ENCODE measurements around the gene ATP10B. TPM values are rescaled to one million over a fixed set of nuclear protein-coding genes. Genes with fewer than 3 reads are reported as not detected.

The ATP10B gene
- total RNA-seq, 1 donor from 2014 or later = not detected

GRCh38 chr5:160520609-160521391 is 331.2 kb downstream of the ATP10B start:
- Mint-ChIP-seq H3K4me1 (peaks cover 10% of the 10 kb centered on the region), H3K27ac (no peak overlapping the region), H3K36me3 (ENCODE audit: low read depth) (peaks cover 20% of the 10 kb centered on the region), H3K4me3 (no peak overlapping the region), H3K9me3 (no peaks in the 10 kb centered on the region), H3K27me3 (no peaks in the 10 kb centered on the region)
- intact Hi-C loops (cut with micrococcal nuclease) = no loop called here
- no peak for DNase-seq

GRCh38 chr5:160516696-160517530 is 335.1 kb downstream of the ATP10B start:
- intact Hi-C loops (cut with micrococcal nuclease) = no loop called here
- Mint-ChIP-seq H3K27ac (no peak overlapping the region), H3K36me3 (ENCODE audit: low read depth) (peaks cover 12% of the 10 kb centered on the region), H3K4me1 (peaks cover 3% of the 10 kb centered on the region), H3K27me3 (peaks cover 5% of the 10 kb centered on the region), H3K4me3 (no peak overlapping the region), H3K9me3 (no peaks in the 10 kb centered on the region)
- DNase-seq = no peak

DNA sequence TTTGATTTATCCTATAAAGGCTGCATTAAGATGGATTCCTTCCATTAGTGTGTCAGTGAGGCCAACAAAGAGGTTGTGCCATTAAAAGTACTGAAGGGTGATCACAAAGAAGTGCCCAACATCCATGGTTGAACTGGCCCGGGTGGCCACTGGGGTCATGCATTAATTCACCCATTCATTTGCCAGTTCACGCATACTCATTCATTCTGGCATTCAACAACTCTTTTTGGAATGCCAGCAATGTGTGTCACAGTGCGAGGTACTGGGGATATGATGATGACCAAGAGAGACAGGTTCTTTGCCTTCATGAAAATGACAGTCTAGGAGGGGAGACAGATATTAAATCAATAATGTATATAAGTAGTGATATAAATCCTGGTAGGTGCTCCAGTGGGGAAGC is 337.1 kb downstream of the ATP10B start:
- Mint-ChIP-seq H3K4me3 (no peak overlapping the region), H3K27ac (no peak overlapping the region)
- intact Hi-C loops (cut with micrococcal nuclease) = no loop called here

GRCh38 chr5:160514191-160514590 is 337.8 kb downstream of the ATP10B start:
- intact Hi-C loops (cut with micrococcal nuclease) = no loop called here
- no peak for DNase-seq
- Mint-ChIP-seq H3K4me1 (peaks cover 9% of the 10 kb centered on the region), H3K27ac (no peak overlapping the region), H3K36me3 (ENCODE audit: low read depth) (peaks cover 6% of the 10 kb centered on the region), H3K4me3 (no peak overlapping the region), H3K27me3 (peaks cover 5% of the 10 kb centered on the region), H3K9me3 (no peaks in the 10 kb centered on the region)

More for the DNA sequence above, 337.1 kb downstream of the ATP10B start:
- peaks cover 5% of the 10 kb centered on the region for H3K27me3 Mint-ChIP-seq
- no peak for DNase-seq
- peaks cover 3% of the 10 kb centered on the region for H3K4me1 Mint-ChIP-seq
- H3K36me3 Mint-ChIP-seq (ENCODE audit: low read depth) = peaks cover 9% of the 10 kb centered on the region
- no peaks in the 10 kb centered on the region for H3K9me3 Mint-ChIP-seq

DNA sequence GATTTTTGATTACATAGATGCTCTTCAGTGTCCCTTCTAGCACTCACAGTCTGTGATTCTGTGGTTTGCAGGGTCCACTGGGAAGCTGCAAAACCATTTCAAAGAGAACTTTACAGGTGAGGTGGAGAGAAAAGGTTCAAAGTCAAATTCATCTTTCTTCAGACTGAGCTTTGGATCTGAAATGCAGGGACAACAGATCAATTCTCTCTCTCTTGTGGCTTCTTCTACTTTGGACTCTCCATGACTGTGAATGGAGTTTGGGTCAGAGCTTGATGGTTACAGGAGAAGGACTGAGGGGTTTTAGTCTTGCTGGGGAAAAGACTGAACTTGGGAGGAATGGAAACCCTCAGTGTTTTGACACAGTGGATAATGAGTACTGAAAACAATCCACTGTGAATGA is 338.5 kb downstream of the ATP10B start:
- no peak overlapping the region for H3K27ac Mint-ChIP-seq
- no peaks in the 10 kb centered on the region for H3K9me3 Mint-ChIP-seq
- H3K4me3 Mint-ChIP-seq = no peak overlapping the region
- peaks cover 5% of the 10 kb centered on the region for H3K27me3 Mint-ChIP-seq
- H3K4me1 Mint-ChIP-seq = peaks cover 15% of the 10 kb centered on the region
- peaks cover 5% of the 10 kb centered on the region for H3K36me3 Mint-ChIP-seq (ENCODE audit: low read depth)
- intact Hi-C loops (cut with micrococcal nuclease) = no loop called here
- no peak for DNase-seq
